Measurements from ENCODE around the gene ARMH3.

The ARMH3 gene

GRCh38 chr10:101892782-101893391, 163.1 kb downstream of the ARMH3 start:
- DNase-seq = no peak

DNA sequence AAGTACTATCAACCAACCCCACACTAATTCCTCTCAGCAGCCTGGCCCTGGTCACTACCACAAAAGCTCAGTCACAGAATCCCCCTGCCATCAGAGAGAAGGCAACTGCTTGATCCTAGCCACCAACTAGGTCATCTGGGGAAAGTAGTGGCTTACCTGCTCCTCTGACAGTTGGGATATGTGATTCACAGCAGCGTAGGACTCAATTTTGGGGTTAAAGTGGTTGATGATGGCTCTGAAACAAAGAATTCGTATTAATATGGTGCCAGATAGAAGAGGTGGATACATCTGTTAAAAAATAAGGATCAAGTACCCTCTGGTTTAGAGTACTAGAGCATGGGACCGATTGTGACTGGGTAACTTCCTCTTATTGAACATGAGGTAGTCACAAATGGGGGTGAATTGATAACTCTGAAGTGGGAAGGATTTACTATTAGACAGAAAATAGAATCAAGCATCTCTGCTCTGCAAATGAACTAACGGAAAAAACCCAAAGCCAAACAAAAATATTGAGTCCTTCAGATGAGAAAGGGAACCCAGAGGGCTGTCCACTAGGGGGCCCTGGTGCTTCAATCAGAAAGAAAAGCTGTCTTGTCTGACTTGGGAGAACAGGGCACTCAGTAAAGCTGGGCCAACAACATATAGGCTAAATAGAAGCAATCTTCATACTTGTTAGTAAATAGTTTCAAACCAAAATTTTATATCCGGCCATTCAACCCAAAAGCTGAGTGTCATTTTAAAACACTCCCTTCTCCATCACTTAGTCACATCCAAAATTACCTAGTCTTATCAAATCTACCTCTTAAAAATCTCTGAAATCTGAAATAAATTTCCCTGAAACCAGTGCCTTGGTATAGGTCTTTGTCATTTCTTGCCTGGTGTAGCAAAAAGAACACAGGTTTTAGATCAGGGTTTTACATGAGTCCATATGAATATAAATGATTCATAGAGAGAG, 166.4 kb downstream of the ARMH3 start:
- DNase-seq = peak in 1 of 2 experiments; percentile 4

DNA sequence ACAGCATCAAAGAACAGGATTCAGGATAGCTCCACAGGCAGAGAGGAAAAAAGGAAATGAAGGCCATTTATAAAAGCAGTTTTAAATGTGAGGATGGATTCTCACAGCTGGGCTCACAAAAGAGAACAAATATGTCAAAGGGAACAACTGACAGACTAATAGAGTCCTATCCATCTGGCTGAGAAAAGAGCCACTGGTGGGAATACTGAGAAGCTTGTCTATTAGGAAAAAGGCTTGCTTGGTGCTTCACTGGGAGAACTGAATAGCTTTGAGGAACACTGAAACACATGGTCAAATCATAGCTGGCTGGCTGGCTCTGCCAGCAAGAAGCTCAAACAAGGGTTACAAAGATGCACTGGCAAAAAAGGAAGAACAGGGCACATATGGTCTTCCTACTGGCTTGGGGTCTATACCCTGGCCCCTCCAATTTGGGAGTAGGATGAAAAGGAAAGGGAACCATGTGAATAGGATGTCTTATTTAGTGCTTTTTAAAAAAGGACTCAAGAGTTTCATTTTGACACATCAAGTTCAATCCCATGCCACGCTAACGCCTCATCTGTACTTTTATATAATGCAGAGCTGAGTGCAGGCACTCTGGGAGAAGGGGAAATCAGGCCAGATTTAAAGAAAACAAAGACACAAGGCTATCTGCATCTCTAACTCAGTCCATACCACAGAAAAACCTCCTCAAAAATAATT, 167.6 kb downstream of the ARMH3 start:
- no peak for DNase-seq

DNA sequence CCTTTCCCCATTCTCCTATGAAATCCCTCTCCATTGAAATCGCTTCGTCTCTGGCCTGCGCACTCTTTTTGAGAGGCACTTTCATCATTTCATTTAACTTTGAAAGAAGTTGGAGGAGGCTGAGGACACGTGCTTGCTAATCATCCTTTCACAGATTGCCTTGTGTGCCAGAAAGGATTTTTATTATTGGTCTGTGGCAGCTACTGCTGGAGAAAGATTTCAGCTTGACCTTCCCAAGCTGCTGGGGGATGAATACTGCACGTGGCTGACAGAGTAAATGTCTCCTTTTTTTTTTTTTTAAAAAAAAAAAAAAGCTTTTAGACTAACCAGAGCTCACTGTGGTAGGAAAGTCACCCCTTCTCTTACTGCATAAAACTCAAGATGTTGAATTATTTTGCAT, 168.2 kb downstream of the ARMH3 start:
- DNase-seq = no peak

DNA sequence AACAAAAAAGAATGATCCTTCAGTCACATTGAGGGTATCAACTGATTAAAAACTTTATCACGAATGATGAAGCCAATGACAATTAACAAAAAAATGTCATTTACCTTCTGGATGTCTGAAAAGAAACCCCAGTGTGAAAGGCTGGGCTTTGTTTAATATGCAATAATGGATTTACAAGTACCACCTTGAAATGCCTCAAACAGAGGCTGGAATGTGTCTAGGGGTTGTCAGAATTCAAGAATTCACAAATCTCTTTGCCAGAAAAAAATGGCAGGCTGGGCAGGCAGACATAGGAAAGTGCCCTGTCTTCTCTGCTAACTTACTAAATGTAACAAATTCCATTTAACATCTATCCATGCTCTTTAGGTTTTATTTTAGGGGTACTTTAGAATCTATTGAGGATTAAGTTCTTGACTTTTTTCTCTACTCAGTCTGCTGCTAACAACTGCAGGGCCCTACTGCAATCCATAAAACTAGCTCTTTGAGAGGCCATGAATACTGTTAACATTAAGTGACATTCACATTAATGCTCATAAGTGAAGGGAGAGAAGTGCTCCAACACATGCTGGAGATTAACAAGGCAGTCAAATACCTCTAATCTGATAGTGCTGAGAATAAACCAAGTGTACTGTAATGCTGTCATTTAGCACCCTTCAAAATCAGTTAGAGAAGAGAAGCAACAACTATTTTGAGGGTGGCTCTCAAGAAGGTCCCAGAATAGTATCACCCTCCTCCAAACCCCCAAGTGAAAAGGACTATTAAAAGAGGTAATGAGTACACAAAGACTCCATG, 169.3 kb downstream of the ARMH3 start:
- DNase-seq = no peak

DNA sequence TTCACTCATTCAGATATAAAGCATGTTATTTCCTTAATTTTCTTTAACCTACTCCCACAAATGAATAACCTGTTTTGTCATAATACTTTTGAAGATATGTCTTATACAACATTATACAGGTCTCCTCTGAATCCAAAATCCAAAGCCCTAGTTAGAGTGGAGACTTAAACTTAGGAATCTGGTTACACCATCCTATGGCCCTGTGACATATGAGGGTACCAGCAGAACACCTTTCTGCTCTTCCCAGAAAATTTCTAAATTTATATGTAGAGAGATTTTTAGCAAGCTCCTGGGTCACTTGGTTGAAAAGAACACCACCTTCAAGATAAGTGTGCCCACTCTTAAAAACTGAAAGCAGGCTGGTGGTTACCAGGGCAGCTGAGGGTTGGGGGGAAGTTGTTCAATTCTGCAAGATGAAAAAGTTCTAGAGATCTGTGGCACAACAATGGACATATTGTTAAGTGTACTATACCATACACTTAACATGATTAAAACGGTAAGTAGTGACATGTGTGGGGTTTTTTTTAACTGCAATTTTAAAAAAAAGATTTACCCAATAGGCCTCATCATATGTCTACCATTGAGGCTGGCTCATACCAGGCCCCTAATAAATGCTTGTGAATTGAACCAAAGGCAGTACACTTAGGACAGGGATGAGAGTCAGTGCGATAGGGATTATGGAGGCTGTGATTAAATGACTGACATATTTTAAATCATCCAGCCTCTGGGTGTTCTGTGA, 174.8 kb downstream of the ARMH3 start:
- no peak for DNase-seq

DNA sequence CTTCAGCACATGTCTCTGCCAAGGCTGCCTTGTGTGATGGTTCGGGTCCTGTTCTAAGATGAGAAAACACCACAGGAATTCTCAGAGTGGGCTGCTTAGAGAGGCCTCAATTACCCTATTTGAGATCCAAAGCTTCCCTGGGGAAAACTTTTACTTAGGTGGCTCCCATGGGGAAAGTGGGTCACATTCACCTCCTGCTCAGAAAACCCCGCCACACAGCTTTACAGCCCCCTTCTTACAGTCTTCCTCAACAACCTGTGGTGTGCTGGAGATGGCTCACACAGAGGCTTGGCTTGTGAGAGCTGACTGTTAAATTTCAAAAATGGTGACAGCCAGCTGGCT, 175.8 kb downstream of the ARMH3 start:
- DNase-seq = no peak

- DNase-seq = peak in 1 of 2 experiments; percentile 14
These were observed 176.3 kb downstream of the ARMH3 start for GRCh38 chr10:101879456-101880231.

- DNase-seq = no peak
These were observed 177.1 kb downstream of the ARMH3 start for GRCh38 chr10:101878869-101879268.

GRCh38 chr10:101875068-101875688, 180.8 kb downstream of the ARMH3 start:
- DNase-seq = no peak

DNA sequence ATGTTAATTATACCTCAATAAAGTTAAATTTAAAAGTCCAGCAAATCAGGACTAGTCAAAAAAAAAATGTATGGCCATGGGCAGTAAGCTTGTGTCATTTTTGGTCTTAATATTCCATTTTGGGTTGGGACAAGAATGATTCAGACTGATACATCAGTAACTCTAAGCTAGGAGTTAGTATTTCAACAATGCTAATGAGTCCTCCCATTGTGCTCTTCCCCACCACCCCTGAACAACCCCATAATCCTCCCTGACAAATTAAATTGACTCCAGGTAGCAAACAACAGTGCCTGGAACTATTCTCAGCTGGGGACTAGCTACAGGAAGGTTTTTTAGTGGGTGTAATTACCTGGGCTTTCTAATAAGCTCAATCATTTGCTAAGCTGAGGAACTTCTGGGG, 181.7 kb downstream of the ARMH3 start:
- no peak for DNase-seq

- no peak for DNase-seq
These were observed 188.0 kb downstream of the ARMH3 start for GRCh38 chr10:101867931-101868330.

- no peak for DNase-seq
These were observed 196.4 kb downstream of the ARMH3 start for GRCh38 chr10:101859530-101859929.

DNA sequence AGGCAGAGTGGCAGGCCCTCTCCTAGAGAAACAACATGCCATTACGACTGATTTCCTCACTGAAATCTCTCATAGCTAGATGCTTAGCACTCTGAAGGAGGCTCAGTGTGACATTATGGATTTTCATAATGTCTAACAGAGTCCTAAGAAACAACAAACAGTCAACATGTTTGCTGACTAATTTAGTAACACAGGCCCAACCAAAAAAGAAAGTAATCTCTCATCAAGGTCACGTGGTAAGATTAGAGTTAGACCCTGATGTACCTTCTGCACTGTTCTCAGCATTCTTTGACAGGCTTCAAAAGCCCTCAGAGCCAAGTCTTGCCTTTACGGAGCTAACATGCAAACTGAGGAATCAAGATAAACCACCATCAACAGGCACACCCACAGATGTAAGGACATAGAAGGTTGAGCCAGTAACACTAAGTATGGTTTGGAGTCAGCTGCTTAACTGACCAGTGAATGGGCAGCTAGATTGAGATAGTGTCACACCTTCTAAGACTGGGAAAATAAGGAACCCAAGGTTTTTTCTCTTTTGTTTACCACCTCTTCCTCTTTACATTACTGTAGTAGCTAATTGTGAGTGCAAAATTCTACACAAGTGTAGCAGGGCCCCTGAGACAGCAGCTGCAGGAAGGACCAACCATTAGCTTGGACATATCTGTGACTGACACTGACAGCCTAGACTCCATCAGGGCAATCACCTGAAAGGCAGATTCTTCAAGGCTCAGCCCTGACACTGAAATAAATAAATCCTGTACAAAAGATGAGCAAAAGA, 197.1 kb downstream of the ARMH3 start:
- no peak for DNase-seq

GRCh38 chr10:101857802-101858476, 198.0 kb downstream of the ARMH3 start:
- no peak for DNase-seq

GRCh38 chr10:101856626-101857025, 199.3 kb downstream of the ARMH3 start:
- no peak for DNase-seq

DNA sequence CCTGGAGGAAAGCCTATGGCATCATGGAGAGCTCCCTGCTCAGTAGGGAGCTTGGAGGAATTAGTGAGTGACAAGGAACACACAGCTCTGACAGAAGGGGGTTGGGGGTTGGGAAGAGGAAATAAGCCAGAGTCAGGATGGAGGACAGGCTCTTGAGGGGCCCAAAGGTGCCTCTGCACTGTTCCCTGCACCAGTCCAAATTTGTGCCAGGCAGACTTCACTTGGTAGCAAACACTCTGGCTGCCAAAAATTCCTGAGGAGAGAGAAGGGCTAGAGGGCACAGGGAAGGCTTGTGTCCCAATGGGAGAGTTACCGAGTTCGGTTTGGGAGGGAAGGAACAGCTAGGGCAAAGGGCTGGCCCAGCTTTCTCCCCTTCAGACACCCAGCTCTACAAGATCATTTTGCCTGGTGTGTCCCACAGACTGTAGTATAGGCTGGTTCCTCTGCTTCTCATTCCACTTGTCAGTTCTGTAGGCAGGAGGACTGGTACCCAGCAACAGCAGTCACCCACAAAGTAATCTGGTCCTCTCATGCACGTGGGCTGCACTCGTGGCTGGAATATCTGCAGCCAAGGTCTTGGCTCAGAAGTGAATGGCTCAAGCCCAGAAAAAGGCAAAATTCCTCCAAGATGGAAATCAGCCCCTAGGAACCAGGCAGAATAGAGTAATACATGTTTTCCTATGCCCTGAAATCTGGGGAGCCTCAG, 204.4 kb downstream of the ARMH3 start:
- DNase-seq = no peak

DNA sequence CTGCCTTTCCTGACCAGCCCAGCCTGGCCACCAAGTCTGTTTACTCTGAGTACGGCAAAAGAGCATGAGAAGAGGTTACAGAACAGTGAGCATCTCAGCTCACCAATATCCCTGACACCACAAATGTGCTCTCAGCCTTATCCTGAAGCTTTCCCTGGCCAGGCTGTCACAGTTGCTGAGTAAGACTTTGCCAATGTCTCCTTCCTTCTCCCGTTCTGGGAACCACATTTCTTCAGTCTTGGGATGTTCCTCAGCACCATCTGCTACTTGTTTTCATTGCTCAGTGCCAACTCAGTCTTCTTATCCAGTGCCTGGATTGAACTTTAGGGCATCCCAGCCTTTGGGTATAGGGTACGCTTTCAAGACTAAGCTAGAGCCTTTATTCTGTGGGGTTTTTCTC, 205.2 kb downstream of the ARMH3 start:
- DNase-seq = no peak

GRCh38 chr10:101848894-101849351, 207.1 kb downstream of the ARMH3 start:
- DNase-seq = no peak

Data from cerebellar nuclear complex (tissue), 1 donor.